MM.1S (cell line): Measurements from ENCODE around the gene CCDC171.

Experiments used
- DNase-seq: peaks from one replicate; pipeline ENCODE4 v3.0.0-alpha.2; 2015
- H2AFZ ChIP-seq: fragments of 300-600 bp; sonication (generic); 2 replicates; pipeline ENCODE4 v1.6.0; 2016; ENCODE audit warnings: antibody characterized with exemption, low read length
- H3F3A ChIP-seq: fragments of 300-600 bp; sonication (generic); 2 replicates; pipeline ENCODE4 v1.6.1; 2016; ENCODE audit warnings: mild to moderate bottlenecking, antibody characterized with exemption, low read length, moderate library complexity, mixed read lengths; ENCODE audit not compliant: insufficient read depth
- H3K27ac ChIP-seq: fragments of 300-600 bp; sonication (generic); 2 replicates; pipeline ENCODE4 v1.5.1; 2016; ENCODE audit warnings: mild to moderate bottlenecking, low read length
- H3K27me3 ChIP-seq: fragments of 300-600 bp; sonication (generic); replicated peaks from 2 replicates; pipeline ENCODE4 v1.6.0; 2016; ENCODE audit warnings: low read length; ENCODE audit not compliant: insufficient read depth
- H3K36me3 ChIP-seq: fragments of 300-600 bp; sonication (generic); replicated peaks from 2 replicates; pipeline ENCODE4 v1.6.1; 2016; ENCODE audit warnings: mild to moderate bottlenecking, low read length, mixed read lengths; ENCODE audit not compliant: insufficient read depth
- H3K4me1 ChIP-seq: fragments of 300-600 bp; sonication (generic); 2 replicates; pipeline ENCODE4 v1.6.1; 2016; ENCODE audit warnings: low read length, mixed read lengths
- H3K4me2 ChIP-seq: fragments of 300-600 bp; sonication (generic); 2 replicates; pipeline ENCODE4 v1.6.0; 2016; ENCODE audit warnings: low read depth, low read length
- H3K4me3 ChIP-seq: fragments of 300-600 bp; sonication (generic); 2 replicates; pipeline ENCODE4 v1.5.1; 2016; ENCODE audit warnings: low read length, mixed read lengths
- H3K79me2 ChIP-seq: fragments of 300-600 bp; sonication (generic); 2 replicates; pipeline ENCODE4 v1.6.1; 2016; ENCODE audit warnings: mixed run types, low read length, mixed read lengths
- H3K9ac ChIP-seq: fragments of 300-600 bp; sonication (generic); 2 replicates; pipeline ENCODE4 v1.6.1; 2016; ENCODE audit warnings: low read length, mixed read lengths
- H3K9me2 ChIP-seq: fragments of 300-600 bp; sonication (generic); replicated peaks from 2 replicates; pipeline ENCODE4 v1.6.1; 2016; ENCODE audit warnings: mild to moderate bottlenecking, low read length, mixed read lengths; ENCODE audit not compliant: insufficient read depth
- H3K9me3 ChIP-seq: fragments of 300-600 bp; sonication (generic); replicated peaks from 2 replicates; pipeline ENCODE4 v1.6.1; 2016; ENCODE audit warnings: mild to moderate bottlenecking, low read length, mixed read lengths; ENCODE audit not compliant: insufficient read depth
- H4K20me1 ChIP-seq: fragments of 300-600 bp; sonication (generic); 2 replicates; pipeline ENCODE4 v1.6.1; 2016; ENCODE audit warnings: mild to moderate bottlenecking, low read length, moderate library complexity, mixed read lengths; ENCODE audit not compliant: insufficient read depth
- EZH2 ChIP-seq: fragments of 300-600 bp; sonication (generic); optimal IDR thresholded peaks from 2 replicates; pipeline ENCODE3; 2017; ENCODE audit warnings: low read depth, mild to moderate bottlenecking, antibody characterized with exemption, low read length, mixed read lengths
- EZH2phosphoT487 ChIP-seq: fragments of 300-600 bp; sonication (generic); IDR thresholded peaks from 2 replicates; pipeline ENCODE4 v1.6.1; 2018; ENCODE audit warnings: antibody characterized with exemption, low read length
- TF ChIP-seq, protein P1 (sequence below): fragments of 300-600 bp; sonication (generic); IDR thresholded peaks from 2 replicates; pipeline ENCODE4 v1.5.1; 2016; ENCODE audit warnings: antibody characterized with exemption, low read length, mixed read lengths

CCDC171 gene

DNA sequence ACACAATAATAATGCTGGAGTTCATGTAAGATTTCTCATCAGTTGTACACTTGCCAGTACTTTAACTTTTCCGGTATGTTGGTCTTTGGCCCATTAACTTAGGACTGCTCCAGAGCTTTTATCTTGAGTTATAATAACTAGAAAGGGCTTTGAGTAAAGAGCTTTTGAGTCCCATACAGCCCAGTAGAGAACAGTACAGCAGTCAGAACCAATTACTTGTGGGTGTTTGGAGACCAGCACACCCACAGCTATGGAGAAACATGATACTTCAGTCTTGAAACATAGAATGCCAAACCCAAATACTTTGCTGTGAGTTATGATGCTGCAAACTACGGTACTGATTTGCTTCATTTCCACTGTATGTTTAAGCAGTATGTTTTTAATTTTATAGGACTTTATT is 374.3 kb downstream of the CCDC171 start:
- Histone ChIP-seq H3K4me3 (no peak overlapping the region), H3K9me2 (no peaks in the 10 kb centered on the region), H3F3A (no peaks in the 10 kb centered on the region), H3K27ac (no peak overlapping the region), H3K79me2 (no peaks in the 10 kb centered on the region), H3K36me3 (no peaks in the 10 kb centered on the region), H3K9ac (no peak overlapping the region), H4K20me1 (no peaks in the 10 kb centered on the region), H3K27me3 (no peaks in the 10 kb centered on the region), H3K4me1 (no peaks in the 10 kb centered on the region), H3K4me2 (no peak overlapping the region), H3K9me3 (no peaks in the 10 kb centered on the region), H2AFZ (no peak overlapping the region)
- TF ChIP-seq EZH2phosphoT487 (no peak), EZH2 (no peak)
- TF ChIP-seq, protein P1, sequence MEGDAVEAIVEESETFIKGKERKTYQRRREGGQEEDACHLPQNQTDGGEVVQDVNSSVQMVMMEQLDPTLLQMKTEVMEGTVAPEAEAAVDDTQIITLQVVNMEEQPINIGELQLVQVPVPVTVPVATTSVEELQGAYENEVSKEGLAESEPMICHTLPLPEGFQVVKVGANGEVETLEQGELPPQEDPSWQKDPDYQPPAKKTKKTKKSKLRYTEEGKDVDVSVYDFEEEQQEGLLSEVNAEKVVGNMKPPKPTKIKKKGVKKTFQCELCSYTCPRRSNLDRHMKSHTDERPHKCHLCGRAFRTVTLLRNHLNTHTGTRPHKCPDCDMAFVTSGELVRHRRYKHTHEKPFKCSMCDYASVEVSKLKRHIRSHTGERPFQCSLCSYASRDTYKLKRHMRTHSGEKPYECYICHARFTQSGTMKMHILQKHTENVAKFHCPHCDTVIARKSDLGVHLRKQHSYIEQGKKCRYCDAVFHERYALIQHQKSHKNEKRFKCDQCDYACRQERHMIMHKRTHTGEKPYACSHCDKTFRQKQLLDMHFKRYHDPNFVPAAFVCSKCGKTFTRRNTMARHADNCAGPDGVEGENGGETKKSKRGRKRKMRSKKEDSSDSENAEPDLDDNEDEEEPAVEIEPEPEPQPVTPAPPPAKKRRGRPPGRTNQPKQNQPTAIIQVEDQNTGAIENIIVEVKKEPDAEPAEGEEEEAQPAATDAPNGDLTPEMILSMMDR, result no peak
- DNase-seq, result no peak

DNA sequence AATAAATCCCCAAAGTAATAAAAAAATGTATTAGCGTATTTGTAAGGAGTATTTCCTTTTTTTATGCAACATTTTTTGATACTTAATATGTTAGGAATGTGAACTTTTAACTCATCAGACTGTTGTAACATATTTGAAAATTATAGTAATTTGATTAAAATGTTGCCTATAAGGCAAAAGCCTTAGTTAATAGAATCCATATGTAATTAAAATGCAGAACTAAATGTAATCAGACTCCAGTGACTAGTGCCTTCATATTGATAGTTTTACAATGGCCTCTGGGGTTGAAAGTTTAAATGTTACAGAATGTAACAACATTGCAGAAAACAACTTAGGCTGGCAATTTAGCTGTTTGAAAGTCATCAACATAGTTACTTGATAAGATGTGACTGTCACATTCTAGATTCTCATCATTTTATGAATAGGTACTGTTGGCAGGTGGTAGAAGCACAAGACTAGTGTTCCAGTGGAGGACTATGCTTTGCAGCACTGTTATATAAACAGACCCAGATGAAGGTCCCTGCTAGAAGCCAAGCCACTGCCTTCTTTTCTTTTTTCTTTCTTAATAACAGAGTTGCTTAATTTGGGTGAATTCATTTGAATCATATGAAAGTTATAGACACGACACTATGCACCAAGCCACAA is 382.9 kb downstream of the CCDC171 start:
- H3K36me3 ChIP-seq, result no peaks in the 10 kb centered on the region
- H4K20me1 ChIP-seq, result no peaks in the 10 kb centered on the region
- no peak overlapping the region for H3K9ac ChIP-seq
- no peaks in the 10 kb centered on the region for H3K27me3 ChIP-seq
- H3K79me2 ChIP-seq, result no peaks in the 10 kb centered on the region
- DNase-seq, result no peak
- no peak overlapping the region for H3K4me3 ChIP-seq
- H2AFZ ChIP-seq, result no peak overlapping the region
- no peak for TF ChIP-seq EZH2
- TF ChIP-seq, protein P1, result no peak
- no peak for TF ChIP-seq EZH2phosphoT487
- H3K27ac ChIP-seq, result no peak overlapping the region
- H3K4me2 ChIP-seq, result no peak overlapping the region
- no peaks in the 10 kb centered on the region for H3F3A ChIP-seq
- no peaks in the 10 kb centered on the region for H3K9me3 ChIP-seq
- no peaks in the 10 kb centered on the region for H3K9me2 ChIP-seq
- H3K4me1 ChIP-seq, result no peaks in the 10 kb centered on the region

DNA sequence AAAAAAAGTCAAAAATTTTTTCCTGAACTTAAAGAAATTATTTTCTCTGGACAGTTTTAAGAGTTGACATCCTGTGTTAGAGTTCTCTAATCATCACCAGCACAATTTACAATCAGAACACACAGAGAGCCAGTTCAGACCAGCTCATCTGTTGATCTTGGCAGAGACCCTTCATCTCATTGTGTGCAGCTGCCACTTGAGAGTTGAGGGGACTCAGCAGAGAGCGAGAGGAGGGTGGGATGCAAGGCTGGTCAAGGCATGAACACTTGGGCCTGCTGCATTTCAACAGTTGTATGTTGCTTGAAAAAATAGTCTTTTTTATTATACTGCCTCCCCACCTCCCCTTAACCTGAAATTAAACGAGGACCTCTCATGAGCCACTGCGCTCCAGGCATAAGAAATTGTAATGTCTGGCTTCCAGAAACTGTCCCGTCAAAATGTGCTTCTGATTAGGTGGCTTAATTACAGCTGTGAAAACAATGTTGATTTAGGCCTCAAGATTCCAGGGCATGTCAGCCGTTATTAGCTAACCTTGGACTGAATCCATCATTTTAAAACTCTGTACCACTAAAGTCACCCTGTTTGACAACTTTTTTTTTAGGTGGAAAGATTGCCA is 383.6 kb downstream of the CCDC171 start:
- Histone ChIP-seq H3K9ac (no peak overlapping the region), H3K4me2 (no peak overlapping the region), H3K27ac (no peak overlapping the region), H3K9me2 (no peaks in the 10 kb centered on the region), H3K79me2 (no peaks in the 10 kb centered on the region), H3K9me3 (no peaks in the 10 kb centered on the region), H3K36me3 (no peaks in the 10 kb centered on the region), H3K4me3 (no peak overlapping the region), H3F3A (no peaks in the 10 kb centered on the region), H3K4me1 (no peaks in the 10 kb centered on the region), H3K27me3 (no peaks in the 10 kb centered on the region), H2AFZ (no peak overlapping the region), H4K20me1 (no peaks in the 10 kb centered on the region)
- TF ChIP-seq, protein P1, result no peak
- no peak for TF ChIP-seq EZH2
- TF ChIP-seq EZH2phosphoT487, result no peak
- no peak for DNase-seq
